NCI-H2171 (cell line): ENCODE data around the gene SAE1.

Experiments
- DNase-seq: peaks from one replicate; lab custom pipeline; 2025; lab: John Stamatoyannopoulos, UW

SAE1 gene

DNA sequence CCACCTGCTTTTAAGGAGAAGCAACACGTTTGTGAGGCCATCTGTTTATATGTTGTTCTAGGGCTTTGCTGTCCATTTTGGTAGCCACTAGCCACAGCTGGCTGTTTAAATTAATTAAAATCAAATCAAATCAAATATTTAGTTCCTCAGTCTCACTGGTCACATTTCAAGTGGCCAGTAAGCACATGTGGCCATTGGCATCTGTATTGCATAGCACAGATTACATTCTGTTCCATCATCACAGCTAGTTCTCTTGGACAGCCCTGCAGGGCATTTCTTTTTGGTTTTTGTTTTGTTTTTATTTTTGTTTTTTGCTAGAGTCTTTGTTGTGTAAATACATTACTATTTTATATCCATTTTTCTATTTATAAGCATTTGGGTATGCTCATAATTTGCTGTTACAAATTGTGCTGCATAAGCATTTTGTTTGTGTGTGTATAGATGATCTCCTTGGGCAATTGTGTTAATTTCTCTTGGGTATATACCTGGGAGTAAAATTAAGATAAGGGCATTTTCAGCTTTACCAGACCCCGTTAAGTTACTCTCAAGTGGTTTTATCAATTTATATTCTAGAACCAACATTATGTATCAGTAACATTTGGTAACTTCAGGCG, 31.3 kb downstream of the SAE1 start:
- no peak for DNase-seq

DNA sequence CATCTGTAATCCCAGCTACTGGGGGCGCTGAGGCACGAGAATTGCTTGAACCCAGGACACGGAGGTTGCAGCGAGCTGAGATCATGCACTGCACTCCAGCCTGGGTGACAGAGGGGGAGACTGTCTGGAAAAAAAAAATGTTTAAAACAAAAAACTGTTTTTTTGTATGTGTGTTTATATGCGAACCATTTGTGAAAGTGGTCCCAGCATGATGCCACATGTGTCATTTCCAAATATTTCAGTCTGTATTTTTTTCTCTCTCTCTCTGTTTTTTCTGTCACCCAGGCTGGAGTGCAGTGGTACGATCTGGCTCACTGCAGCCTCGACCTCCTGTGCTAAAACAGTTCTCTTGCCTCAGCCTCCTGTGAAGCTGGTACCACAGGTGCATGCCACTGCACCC, 37.4 kb downstream of the SAE1 start:
- no peak for DNase-seq

DNA sequence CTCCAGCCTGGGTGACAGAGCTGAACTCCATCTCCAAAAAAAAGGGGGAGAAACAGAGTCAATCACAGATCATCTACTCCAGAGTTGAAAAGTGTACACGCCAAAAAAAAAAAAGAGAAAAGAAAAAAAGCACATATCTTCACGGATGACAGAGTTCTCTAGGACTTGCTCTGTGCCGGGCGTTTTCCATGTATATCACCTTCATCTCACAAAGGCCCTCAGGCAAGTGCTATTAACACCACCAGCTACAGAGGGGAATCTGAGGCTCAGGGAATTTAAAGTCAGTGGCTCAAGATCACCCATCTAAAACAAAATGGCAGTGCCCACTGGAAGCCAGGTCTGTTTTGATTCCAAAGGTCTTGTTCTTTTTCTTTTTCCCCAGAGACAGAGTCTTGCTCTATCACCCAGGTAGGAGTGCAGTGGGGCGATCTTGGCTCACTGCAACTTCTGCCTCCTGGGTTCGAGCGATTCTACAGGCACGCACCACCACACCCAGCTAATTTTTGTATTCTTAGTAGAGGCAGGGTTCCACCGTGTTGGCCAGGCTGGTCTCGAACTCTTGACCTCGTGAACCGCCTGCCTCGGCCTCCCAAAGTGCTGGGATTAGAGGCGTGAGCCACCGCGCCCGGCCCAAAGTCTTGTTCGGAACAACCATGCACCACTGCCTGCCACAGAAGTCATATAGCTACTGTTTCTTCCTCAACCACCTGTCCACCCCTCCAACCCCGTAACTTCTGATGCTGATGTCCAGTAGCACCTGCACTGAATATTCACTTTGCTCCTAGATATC, 42.2 kb downstream of the SAE1 start:
- no peak for DNase-seq

DNA sequence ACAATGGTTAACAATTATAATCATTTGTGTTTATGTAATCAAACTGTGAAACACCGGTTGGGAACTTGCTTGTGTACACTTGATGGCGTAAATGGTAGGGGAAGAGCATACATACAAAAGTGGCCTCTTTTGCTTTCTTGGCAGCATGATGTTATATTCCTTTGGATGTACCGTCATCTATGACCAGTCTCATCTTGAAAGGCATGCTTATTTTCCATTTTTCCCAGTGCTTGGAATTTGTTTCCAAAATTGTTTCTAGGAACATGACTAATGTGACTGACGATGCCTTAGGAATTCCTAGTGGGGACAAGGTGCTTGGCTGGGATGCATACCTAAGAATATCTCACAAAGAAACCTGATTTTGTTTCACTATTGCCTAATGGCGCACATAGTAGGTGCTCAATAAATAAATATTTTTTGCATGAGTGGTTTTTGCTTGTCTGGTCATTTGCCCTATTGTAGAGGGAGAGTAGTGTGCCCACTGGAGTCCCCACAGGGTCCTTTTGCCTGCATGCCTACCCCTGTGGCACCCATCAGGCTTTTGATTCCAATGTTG, 45.5 kb downstream of the SAE1 start:
- DNase-seq, result no peak

DNA sequence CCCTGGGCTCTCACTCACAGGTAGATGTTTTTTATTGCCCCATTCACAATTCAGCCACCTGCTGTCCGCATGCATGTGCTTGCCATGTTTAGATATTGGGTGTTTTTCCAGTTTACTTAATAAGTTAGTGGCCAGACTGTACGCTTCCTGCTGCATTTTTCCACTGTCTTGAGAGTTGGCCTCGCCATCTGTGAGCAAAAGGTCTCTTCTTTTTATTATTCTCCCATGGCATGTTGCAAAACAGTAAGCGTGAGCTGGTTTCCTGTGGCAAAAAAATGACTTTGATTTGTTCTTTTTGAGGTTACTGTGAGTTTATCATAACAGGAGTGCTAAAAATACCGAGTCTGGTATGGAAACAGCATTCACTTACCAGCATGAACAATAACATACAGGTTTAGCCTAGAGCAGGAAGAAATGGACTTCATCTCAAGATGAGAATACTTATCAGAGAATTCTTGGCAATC, 46.0 kb downstream of the SAE1 start:
- DNase-seq, result no peak

DNA sequence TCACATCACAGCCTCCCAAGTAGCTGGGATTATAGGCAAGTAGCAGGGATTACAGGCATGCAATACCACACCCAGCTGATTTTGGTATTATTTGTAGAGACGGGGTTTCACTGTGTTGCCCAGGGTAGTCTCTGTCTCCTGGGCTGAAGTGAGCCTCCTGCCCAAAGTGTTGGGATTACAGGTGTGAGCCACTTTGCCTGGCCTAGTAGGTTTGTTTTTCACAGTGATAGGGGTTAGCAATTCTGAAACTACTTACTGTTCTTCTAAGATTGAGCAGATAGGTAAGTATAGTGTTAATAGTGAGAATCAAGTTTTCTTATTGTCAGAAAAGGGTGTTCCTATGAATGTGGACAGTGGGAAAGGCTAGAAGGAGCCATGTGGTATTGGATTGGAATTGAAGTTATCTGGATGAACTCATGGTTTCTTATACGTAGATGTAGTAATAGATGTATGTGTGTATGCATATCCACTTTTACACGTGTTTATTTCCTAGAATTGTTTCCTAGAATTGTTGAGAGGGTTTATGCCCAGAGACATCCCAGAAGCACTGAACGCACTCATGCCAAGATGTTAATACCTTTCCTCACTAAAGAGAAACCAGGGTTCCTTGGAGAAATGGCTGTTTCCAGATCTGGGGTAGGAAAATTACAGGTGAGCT, 49.1 kb downstream of the SAE1 start:
- no peak for DNase-seq

DNA sequence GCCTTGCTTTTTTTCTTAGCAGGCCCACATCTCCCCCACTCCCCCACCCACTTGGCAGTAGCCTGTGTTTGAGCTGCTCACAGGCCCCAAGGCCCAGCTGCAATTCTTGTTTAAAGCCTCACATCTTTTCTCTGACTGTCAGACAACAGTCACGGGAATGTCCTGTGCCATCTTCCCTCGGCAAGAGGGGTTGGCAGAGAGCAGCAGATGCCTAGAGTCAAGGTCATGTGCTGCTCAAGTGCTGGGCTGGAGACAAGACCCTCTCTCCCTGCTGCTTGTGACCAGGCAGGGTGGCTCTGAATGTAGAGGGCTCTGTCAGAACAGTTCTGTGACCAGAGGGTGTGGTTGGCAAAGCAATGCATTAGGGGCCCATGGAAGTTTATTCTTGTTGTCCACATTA, 53.0 kb downstream of the SAE1 start:
- no peak for DNase-seq

DNA sequence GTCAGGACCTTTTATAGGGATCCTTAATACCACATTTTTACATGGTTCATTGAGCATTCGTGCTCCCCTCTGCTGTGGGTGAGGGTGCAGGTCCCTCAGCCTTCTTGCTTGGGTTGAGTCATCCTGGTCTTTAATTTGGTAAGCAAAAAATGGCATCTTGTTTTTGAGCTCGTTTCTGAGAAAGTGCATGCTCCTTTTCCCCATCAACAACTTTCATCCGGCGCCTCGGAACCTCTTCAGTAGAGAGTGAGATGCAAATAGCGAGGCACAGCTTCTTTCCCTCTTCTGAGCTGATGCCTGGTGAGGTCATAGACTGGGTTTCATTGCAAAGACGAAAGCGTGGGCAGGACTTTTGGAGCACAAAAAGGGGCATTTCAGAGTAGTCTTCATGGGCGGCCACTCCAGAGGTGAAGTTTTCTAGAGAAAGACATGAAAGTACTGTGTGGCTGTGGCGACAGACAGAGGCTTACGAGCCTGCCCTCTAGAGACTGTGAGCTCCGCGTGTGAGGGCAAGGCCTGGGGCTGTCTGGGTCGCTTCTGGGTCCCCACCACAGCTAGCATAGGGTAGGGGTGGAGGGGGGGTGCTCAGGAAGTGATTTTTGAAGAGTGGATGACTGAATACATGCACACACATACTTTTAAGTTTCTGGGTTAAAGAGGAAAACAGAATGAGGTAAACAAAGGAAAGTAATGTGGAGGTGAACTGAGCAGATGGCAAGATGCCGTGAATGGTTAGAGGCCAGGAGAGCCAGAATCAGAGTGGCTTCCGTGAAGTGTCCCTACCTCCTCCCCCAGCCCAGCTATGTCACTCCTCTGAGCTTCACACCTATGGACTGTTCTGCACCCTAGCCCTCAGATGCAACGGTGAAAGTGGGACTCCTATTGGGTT, 56.1 kb downstream of the SAE1 start:
- DNase-seq, result no peak

DNA sequence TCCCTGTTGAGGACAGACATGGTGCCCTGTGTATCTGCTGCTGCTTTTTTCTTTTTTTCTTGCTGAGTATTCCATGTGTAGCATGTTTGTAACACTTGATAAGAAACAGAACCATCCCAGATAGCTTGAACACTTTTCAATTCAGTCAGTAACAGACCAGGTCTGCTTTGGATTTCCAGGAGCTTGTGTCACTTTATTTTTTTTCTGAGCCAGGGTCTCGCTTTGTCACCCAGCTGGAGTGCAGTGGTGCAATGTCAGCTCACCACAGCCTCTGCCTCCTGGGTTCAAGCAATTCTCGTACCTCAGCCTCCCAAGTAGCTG, 56.7 kb downstream of the SAE1 start:
- no peak for DNase-seq

DNA sequence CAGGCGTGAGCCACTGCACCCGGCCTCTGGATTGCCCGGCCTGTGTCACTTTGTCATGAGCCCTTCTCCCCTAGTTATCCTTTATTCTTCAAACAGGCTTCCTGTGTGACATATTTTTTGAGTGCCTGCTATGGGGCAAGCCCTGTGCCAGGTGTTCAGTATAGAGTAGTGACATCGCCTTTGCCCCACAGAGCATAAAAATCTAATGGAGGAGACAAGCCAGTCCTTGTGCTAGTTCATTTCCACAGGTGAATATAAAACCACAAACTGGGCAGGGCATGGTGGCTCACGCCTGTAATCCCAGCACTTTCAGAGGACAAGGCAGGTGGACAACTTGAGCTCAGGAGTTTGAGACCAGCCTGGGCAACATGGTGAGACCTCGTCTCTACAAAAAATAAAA, 57.2 kb downstream of the SAE1 start:
- DNase-seq, result no peak

DNA sequence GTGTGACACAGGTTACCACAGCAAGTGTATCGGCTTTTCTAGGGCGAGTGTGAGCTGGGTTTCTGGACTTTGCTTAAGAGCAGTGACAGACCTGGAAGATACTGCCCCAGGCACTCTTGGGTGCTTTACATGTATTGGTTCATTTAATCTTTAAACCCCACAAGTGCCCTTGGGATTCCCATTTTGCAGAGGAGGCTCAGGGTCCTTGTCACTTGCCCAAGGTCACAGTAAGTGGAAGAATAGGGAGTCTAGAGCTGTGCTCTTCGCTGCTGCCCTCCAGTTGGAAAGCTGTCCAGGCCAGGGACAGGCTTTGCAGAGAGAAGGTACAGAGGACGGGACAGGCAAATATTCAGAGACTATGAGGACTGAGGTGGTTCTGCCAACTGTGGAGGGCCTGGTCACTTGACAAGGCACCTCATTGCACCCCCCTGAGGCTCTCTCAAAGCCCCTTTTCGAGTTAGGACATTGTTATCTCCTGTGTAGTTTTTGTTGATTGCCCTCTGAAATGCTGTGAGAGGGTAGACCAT, 57.9 kb downstream of the SAE1 start:
- DNase-seq, result no peak

DNA sequence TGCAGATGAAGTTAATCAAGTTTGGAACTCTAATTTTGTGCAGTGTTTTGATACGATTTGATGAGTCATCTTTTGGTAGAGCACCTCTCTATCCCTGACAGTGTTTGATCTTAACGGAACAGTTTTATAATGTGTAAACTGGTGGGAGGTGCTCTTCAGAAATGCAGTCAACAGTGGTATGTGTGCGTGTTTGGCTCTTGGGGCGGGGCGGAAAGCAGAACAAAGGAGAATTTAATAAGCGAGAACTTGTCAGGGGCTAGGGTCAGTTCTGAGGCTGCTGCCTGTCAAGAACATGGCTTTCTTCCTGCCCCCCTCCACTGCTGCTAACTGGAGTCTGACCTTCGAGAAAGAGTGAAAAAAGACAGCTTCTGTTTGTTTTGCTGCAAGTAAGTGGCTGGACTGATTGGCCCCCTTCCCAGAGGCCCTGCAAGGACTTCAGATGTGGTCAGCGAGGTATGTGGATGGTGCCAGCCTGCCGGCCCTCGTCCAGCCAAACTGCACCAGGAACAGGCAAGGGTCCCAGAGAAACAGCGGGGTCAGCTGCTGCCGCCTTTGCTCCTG, 59.6 kb downstream of the SAE1 start:
- no peak for DNase-seq

DNA sequence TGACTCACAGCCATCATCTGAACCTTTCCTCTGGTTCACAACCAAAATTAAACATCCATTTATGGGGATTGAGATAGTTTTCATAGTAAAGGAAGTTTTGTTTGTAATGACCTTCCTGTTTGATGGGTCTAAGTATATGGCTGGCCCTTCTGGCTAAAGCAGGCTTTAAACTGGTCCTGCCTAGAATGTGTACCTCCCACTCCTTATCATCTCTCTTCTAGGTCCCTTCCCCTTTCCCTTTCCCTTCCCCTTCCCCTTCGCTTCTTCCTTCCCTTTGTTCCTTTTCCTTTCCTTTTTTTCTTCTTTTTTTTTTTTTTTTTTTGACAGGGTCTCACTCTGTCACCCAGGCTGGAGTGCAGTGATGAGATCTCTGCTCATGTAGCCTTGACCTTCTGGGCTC, 64.8 kb downstream of the SAE1 start:
- no peak for DNase-seq

DNA sequence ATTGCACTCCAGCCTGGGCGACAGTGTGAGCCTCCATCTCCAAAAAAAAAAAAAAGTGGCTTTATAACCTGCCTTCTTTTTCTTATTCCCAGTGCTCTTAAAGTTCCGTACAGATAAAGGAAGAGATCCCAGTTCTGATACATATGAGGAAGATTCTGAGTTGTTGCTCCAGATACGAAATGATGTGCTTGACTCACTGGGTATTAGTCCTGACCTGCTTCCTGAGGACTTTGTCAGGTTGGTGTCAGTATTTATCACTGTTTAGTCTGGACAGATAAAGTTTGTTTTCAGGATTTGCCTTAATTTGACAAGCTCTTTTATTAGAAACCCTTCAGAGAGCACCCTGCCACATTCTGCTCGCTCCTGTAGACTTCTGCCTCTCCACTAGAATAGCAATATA, 66.5 kb downstream of the SAE1 start:
- DNase-seq, result no peak

DNA sequence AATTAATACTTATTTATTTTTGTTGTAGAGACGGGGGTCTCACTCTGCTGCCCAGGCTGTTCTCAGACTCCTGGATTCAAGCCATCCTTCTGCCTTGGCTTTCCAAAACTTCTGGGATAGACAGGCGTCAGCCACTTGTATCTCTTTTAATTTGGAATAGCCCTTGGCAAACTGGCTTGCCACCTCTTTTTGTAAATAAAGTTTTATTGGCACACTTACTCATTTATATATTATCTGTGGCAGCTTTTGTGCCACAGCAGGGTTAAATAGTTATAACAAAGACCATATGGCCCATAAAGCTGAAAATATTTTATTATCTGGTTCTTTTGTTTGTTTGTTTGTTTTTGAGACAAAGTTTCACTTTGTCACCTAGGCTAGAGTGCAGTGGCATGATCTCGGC, 69.9 kb downstream of the SAE1 start:
- DNase-seq, result no peak

DNA sequence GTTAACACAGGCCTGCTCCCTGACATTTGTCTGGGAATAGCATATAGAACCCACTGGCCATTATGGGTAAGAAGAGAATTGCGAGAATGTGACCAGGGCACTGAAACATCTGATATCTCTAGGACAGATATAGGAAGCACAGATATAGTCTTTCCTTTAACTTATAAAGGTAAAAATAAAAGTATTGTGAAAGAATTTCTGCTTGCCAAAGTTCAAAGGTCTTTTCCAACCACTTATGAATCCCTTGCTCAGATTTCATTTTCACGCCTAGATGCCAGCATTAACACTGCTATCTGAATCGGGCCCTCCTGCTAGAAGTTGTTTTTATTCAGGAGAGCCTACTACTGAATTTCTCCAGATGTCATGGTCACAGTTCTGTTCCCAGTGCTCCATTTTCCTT, 72.6 kb downstream of the SAE1 start:
- no peak for DNase-seq

DNA sequence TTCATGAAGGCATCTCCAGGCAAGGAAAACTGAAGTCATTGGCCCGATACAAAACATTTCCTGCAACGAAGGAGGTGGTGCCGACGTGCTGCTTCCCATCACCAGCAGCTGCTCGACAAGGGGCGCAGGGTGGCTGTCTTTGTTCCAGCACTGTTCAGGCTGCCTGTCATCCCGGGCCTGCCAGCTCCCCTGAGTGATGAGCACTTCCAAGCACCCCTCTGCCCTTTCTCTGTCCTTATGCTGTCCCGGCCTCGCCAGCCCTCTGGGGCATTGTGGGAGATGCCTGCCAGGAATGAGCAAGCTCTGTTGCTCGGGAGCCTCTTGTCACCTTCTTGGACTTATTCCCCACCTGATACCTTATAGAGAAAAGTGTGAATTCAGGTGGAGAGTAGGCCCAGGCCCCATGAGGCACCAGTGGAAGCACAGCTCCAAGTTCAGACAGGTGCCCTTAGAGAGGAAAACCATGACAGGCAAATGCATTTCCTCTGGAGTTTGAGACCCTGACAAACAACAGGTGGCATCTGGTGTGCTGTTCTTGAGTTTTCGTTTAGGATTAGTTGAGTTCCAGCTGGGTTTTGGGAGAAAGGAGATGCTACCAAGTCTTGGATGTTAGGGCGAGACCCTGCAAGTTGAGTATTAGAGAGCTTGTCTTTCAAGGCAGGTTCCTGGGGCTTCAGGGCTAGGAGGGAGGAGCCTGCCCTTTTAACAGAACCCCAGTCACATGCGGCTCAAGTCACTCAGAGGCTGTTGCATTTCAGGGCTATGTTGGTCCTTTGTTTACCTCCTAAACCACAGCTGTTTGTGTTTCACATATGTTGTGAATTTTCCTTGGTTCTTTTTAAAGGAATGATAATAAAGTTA, 78.9 kb downstream of the SAE1 start:
- no peak for DNase-seq

DNA sequence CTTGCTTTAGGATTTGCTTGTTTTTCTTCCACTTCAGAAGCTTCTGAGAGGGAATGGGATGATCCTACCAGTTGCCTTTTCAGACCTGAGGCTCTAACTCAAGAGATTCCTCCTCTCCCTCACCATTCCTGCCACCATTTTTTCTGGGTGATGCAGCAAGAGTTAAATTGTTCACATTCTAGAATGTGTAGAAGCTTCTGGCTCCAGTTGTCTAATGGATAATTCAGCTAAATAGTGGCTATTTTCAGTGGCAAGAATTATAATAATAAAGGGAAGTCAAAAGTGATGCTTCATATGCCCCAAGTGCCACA, 79.5 kb downstream of the SAE1 start:
- DNase-seq, result no peak

DNA sequence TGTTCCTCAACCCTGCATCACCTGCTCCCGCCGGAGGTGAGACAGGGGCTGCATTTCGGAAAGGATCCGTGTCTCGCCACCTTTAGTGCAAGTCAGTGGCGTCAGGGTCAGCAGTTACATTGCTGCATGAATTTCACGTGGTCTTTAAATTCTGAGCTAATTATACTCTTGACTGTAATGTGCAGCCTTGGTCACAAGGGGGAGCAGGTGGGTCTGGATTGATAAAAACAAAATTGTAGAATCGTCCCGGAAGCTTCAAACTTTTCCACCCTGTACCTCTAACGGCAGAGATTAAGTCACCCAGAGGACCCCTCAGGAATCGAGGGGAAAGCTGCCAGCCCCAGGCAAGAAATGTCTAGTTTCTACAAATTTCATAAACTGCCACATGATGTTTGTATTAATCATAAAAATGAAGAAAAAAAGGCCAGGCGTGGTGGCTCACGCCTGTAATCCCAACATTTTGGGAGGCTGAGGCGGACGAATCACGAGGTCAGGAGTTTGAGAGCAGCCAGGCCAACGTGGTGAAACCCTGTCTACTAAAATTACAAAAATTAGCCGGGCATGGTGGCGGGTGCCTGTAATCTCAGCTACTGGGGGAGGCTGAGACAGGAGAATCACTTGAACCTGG, 80.2 kb downstream of the SAE1 start:
- peak; percentile 21 for DNase-seq

DNA sequence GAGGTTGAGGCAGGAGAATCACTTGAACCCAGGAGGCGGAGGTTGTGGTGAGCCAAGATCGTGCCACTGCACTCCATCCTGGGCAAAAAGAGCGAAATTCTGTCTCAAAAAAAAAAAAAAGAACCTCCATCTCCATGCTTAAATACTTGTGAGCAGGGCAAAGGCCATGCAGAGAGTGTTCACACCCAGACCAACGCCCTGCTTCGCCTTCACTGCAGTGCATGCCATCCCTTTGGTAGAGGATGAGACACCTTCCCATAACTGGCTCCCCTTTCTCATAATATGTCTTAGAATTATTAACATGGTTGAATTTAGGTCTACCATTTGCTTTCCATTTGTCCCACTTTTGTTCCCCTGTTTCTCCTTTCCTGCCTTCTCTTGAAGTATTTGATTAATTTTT, 84.9 kb downstream of the SAE1 start:
- no peak for DNase-seq
